Activated naive CD4-positive, alpha-beta T cell treated with anti-CD3 and anti-CD28 coated beads for 36 hours (primary cell): ENCODE results near the gene PDE10A. TPM values are rescaled to one million over a fixed set of nuclear protein-coding genes. Genes with fewer than 3 reads are reported as not detected.
"Not testable (repeated sequence)": the region's sequence is repeated elsewhere in the genome, so short reads cannot be mapped to it uniquely, and the experiment has no call there.

Experiments used
- CTCF ChIA-PET: fragments of 350-600 bp; sonication (Branson Sonifier 250); formaldehyde crosslinking; loops from one replicate; lab custom pipeline; 2021; ENCODE audit warnings: antibody characterized with exemption; lab: Charles Lee
- DNase-seq: peaks from one replicate; pipeline ENCODE4 v3.0.0-alpha.2; 2020
- H3K27ac Mint-ChIP-seq: one replicate; pipeline ENCODE4 v1.8.0; 2021; ENCODE audit warnings: mild to moderate bottlenecking, mixed read lengths
- H3K27me3 Mint-ChIP-seq: one replicate; pipeline ENCODE4 v1.8.0; 2021; ENCODE audit warnings: low read depth, mixed read lengths
- H3K36me3 Mint-ChIP-seq: one replicate; pipeline ENCODE4 v1.8.0; 2021; ENCODE audit warnings: low read depth, mixed read lengths
- H3K4me1 Mint-ChIP-seq: one replicate; pipeline ENCODE4 v1.8.0; 2021; ENCODE audit warnings: low read depth, mixed read lengths
- H3K4me3 Mint-ChIP-seq: one replicate; pipeline ENCODE4 v1.8.0; 2021; ENCODE audit warnings: mild to moderate bottlenecking, moderate library complexity, mixed read lengths
- H3K9me3 Mint-ChIP-seq: one replicate; pipeline ENCODE4 v1.8.0; 2021; ENCODE audit warnings: mixed read lengths
- intact Hi-C: fragments of 100-400 bp; cut with micrococcal nuclease; formaldehyde crosslinking; loops from one replicate; pipeline ENCODE4 v1.15.1; 2023
- total RNA-seq, 2 experiments: library from RNA; stranded (reverse); gene quantifications; one replicate each; pipeline ENCODE4 v1.2.3, GENCODE V29; 2021

PDE10A gene
- total RNA-seq, 2 experiments from 2014 or later: not detected

- Mint-ChIP-seq H3K27ac (no peak overlapping the region), H3K4me1 (no peaks in the 10 kb centered on the region), H3K36me3 (no peaks in the 10 kb centered on the region), H3K4me3 (no peak overlapping the region), H3K9me3 (no peaks in the 10 kb centered on the region), H3K27me3 (no peaks in the 10 kb centered on the region)
- intact Hi-C loops: no loop called here
- CTCF ChIA-PET: no interaction called here
- no peak for DNase-seq
Observed at GRCh38 chr6:165486183-165487137, 176.6 kb downstream of the PDE10A start.

- intact Hi-C loops: no loop called here
- Mint-ChIP-seq H3K27ac (no peak overlapping the region), H3K9me3 (no peaks in the 10 kb centered on the region), H3K4me1 (no peaks in the 10 kb centered on the region), H3K4me3 (no peak overlapping the region), H3K27me3 (no peaks in the 10 kb centered on the region), H3K36me3 (no peaks in the 10 kb centered on the region)
- CTCF ChIA-PET: no interaction called here
- no peak for DNase-seq
Observed at GRCh38 chr6:165484178-165484889, 178.7 kb downstream of the PDE10A start.

- Mint-ChIP-seq H3K27ac (no peak overlapping the region), H3K4me3 (no peak overlapping the region), H3K36me3 (no peaks in the 10 kb centered on the region), H3K4me1 (no peaks in the 10 kb centered on the region), H3K27me3 (no peaks in the 10 kb centered on the region), H3K9me3 (no peaks in the 10 kb centered on the region)
- DNase-seq: no peak
- CTCF ChIA-PET: no interaction called here
- intact Hi-C loops: no loop called here
Observed at GRCh38 chr6:165481921-165482320, 181.1 kb downstream of the PDE10A start.

GRCh38 chr6:165480916-165481315 lies 182.1 kb downstream of the PDE10A start:
- H3K4me1 Mint-ChIP-seq: no peaks in the 10 kb centered on the region
- no peak for DNase-seq
- no peak overlapping the region for H3K4me3 Mint-ChIP-seq
- no peaks in the 10 kb centered on the region for H3K27me3 Mint-ChIP-seq
- no peaks in the 10 kb centered on the region for H3K9me3 Mint-ChIP-seq
- H3K36me3 Mint-ChIP-seq: no peaks in the 10 kb centered on the region
- CTCF ChIA-PET: no interaction called here
- intact Hi-C loops: no loop called here
- no peak overlapping the region for H3K27ac Mint-ChIP-seq

- CTCF ChIA-PET: no interaction called here
Observed at GRCh38 chr6:165478581-165478980, 184.5 kb downstream of the PDE10A start.

GRCh38 chr6:165469483-165469882 lies 193.6 kb downstream of the PDE10A start:
- Mint-ChIP-seq H3K9me3 (peaks cover 4% of the 10 kb centered on the region), H3K4me3 (no peak overlapping the region)
- DNase-seq: no peak

More at GRCh38 chr6:165478581-165478980, 184.5 kb downstream of the PDE10A start:
- intact Hi-C loops: no loop called here
- no peak overlapping the region for H3K27ac Mint-ChIP-seq
- DNase-seq: no peak
- no peaks in the 10 kb centered on the region for H3K36me3 Mint-ChIP-seq
- no peaks in the 10 kb centered on the region for H3K4me1 Mint-ChIP-seq
- H3K27me3 Mint-ChIP-seq: no peaks in the 10 kb centered on the region
- no peak overlapping the region for H3K4me3 Mint-ChIP-seq
- H3K9me3 Mint-ChIP-seq: peaks cover 2% of the 10 kb centered on the region

GRCh38 chr6:165468340-165469235 lies 194.5 kb downstream of the PDE10A start:
- no peak overlapping the region for H3K27ac Mint-ChIP-seq
- DNase-seq: no peak
- peaks cover 9% of the 10 kb centered on the region for H3K9me3 Mint-ChIP-seq
- H3K27me3 Mint-ChIP-seq: no peaks in the 10 kb centered on the region
- H3K4me1 Mint-ChIP-seq: no peaks in the 10 kb centered on the region
- no peaks in the 10 kb centered on the region for H3K36me3 Mint-ChIP-seq
- H3K4me3 Mint-ChIP-seq: no peak overlapping the region
- intact Hi-C loops: no loop called here
- CTCF ChIA-PET: no interaction called here

More at GRCh38 chr6:165469483-165469882, 193.6 kb downstream of the PDE10A start:
- H3K27ac Mint-ChIP-seq: no peak overlapping the region
- intact Hi-C loops: no loop called here
- CTCF ChIA-PET: no interaction called here
- H3K27me3 Mint-ChIP-seq: no peaks in the 10 kb centered on the region
- H3K36me3 Mint-ChIP-seq: no peaks in the 10 kb centered on the region
- H3K4me1 Mint-ChIP-seq: no peaks in the 10 kb centered on the region

- H3K36me3 Mint-ChIP-seq, intact Hi-C loops, H3K27ac Mint-ChIP-seq, H3K4me1 Mint-ChIP-seq, H3K27me3 Mint-ChIP-seq, CTCF ChIA-PET, H3K4me3 Mint-ChIP-seq, DNase-seq: not testable (repeated sequence)
- peaks cover 26% of the 10 kb centered on the region for H3K9me3 Mint-ChIP-seq
Observed at GRCh38 chr6:165463499-165463898, 199.5 kb downstream of the PDE10A start.

GRCh38 chr6:165459605-165460301 lies 203.3 kb downstream of the PDE10A start:
- CTCF ChIA-PET, H3K27ac Mint-ChIP-seq, intact Hi-C loops, DNase-seq, H3K36me3 Mint-ChIP-seq, H3K4me1 Mint-ChIP-seq, H3K27me3 Mint-ChIP-seq, H3K4me3 Mint-ChIP-seq: not testable (repeated sequence)
- H3K9me3 Mint-ChIP-seq: peaks cover 24% of the 10 kb centered on the region

GRCh38 chr6:165458134-165458533 lies 204.9 kb downstream of the PDE10A start:
- CTCF ChIA-PET: no interaction called here
- DNase-seq: no peak
- no peaks in the 10 kb centered on the region for H3K27me3 Mint-ChIP-seq
- H3K4me3 Mint-ChIP-seq: no peak overlapping the region
- no peaks in the 10 kb centered on the region for H3K4me1 Mint-ChIP-seq
- H3K9me3 Mint-ChIP-seq: peaks cover 14% of the 10 kb centered on the region
- H3K36me3 Mint-ChIP-seq: no peaks in the 10 kb centered on the region
- no peak overlapping the region for H3K27ac Mint-ChIP-seq
- intact Hi-C loops: no loop called here

- Mint-ChIP-seq H3K36me3 (no peaks in the 10 kb centered on the region), H3K4me1 (no peaks in the 10 kb centered on the region), H3K27ac (no peak overlapping the region), H3K27me3 (no peaks in the 10 kb centered on the region), H3K4me3 (no peak overlapping the region), H3K9me3 (no peaks in the 10 kb centered on the region)
- intact Hi-C loops: no loop called here
- no peak for DNase-seq
- CTCF ChIA-PET: interaction anchor here (0.9 kb wide), 1 partner anchor 281 kb away, joined by 3 read pairs; no protein-coding TSS in a partner anchor
Observed at GRCh38 chr6:165456286-165456685, 206.8 kb downstream of the PDE10A start.
